ENCODE data around the gene PCLAF.
"Not testable (repeated sequence)": the region's sequence is repeated elsewhere in the genome, so short reads cannot be mapped to it uniquely, and the experiment has no call there.

The PCLAF gene

DNA sequence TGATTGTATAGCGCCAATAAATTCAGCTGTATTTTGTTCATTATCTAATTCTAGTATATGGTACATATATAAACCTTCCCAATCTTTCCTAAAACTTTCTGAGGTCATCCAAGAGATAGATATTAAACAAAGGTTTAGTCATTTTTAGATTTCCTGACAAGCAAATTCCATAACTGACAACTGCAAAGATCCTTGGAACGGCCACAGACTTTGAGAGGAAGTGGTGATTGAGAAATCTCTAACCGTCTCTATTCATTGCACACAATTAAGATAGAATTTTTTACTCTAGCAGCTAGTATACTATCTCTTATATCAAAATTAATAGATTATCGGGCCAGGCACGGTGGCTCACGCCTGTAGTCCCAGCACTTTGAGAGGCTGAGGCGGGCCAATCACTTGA, 30.0 kb downstream of the PCLAF start:
- H3K4me1 ChIP-seq (ENCODE audit: low read depth, poor library complexity, severe bottlenecking), result peaks cover 12% of the 10 kb centered on the region
- H2AFZ ChIP-seq (ENCODE audit: low read depth), result no peak overlapping the region
- H3K27ac ChIP-seq, result no peak overlapping the region
- no peak overlapping the region for H3K4me2 ChIP-seq
- H3K4me3 ChIP-seq (IDR thresholded peaks at IDR 0.05; ENCODE audit: insufficient read depth, low read depth, low read length), result no peak overlapping the region
- TF ChIP-seq, protein P1, sequence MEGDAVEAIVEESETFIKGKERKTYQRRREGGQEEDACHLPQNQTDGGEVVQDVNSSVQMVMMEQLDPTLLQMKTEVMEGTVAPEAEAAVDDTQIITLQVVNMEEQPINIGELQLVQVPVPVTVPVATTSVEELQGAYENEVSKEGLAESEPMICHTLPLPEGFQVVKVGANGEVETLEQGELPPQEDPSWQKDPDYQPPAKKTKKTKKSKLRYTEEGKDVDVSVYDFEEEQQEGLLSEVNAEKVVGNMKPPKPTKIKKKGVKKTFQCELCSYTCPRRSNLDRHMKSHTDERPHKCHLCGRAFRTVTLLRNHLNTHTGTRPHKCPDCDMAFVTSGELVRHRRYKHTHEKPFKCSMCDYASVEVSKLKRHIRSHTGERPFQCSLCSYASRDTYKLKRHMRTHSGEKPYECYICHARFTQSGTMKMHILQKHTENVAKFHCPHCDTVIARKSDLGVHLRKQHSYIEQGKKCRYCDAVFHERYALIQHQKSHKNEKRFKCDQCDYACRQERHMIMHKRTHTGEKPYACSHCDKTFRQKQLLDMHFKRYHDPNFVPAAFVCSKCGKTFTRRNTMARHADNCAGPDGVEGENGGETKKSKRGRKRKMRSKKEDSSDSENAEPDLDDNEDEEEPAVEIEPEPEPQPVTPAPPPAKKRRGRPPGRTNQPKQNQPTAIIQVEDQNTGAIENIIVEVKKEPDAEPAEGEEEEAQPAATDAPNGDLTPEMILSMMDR (conservative IDR thresholded peaks at IDR 0.05; ENCODE audit: low read depth, low read length), result no peak
- peaks cover 33% of the 10 kb centered on the region; the same call in 1 of the 2 replicates for H3K79me2 ChIP-seq (ENCODE audit: insufficient read depth, low read depth)
- no peaks in the 10 kb centered on the region for H4K20me1 ChIP-seq (ENCODE audit: insufficient read depth)
- H3K27me3 ChIP-seq (ENCODE audit: insufficient read depth, low read depth), result no peaks in the 10 kb centered on the region
- no peaks in the 10 kb centered on the region for H3K36me3 ChIP-seq (ENCODE audit: insufficient read depth)
- H3K9ac ChIP-seq, result no peak overlapping the region

DNA sequence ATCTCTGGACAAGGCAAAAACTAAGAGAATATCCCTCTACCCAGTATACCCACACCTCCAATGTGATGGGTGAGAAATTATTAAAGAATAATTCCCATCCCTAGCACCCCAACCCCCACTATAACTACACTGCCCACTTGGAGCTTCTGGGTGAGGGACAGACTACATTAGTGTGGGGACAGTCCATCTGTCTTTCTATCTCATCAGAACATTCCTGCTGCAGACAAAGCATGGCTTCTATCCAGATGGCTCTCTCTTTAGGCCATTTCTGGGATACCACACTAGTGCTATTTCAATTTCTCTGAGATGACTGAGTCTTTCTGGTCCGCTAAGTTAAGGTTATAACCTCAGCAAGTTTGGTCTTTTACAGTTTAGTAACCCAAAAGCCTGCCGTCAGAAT, 31.9 kb downstream of the PCLAF start:
- TF ChIP-seq, protein P1 (conservative IDR thresholded peaks at IDR 0.05; ENCODE audit: low read depth, low read length), result no peak
- no peaks in the 10 kb centered on the region for H4K20me1 ChIP-seq (ENCODE audit: insufficient read depth)
- no peak overlapping the region for H2AFZ ChIP-seq (ENCODE audit: low read depth)
- no peak overlapping the region for H3K4me3 ChIP-seq (IDR thresholded peaks at IDR 0.05; ENCODE audit: insufficient read depth, low read depth, low read length)
- no peak overlapping the region for H3K27ac ChIP-seq
- peaks cover 24% of the 10 kb centered on the region; the same call in 1 of the 2 replicates for H3K79me2 ChIP-seq (ENCODE audit: insufficient read depth, low read depth)
- no peaks in the 10 kb centered on the region for H3K36me3 ChIP-seq (ENCODE audit: insufficient read depth)
- no peak overlapping the region for H3K9ac ChIP-seq
- H3K27me3 ChIP-seq (ENCODE audit: insufficient read depth, low read depth), result no peaks in the 10 kb centered on the region
- H3K4me2 ChIP-seq, result no peak overlapping the region
- peaks cover 4% of the 10 kb centered on the region for H3K4me1 ChIP-seq (ENCODE audit: low read depth, poor library complexity, severe bottlenecking)

DNA sequence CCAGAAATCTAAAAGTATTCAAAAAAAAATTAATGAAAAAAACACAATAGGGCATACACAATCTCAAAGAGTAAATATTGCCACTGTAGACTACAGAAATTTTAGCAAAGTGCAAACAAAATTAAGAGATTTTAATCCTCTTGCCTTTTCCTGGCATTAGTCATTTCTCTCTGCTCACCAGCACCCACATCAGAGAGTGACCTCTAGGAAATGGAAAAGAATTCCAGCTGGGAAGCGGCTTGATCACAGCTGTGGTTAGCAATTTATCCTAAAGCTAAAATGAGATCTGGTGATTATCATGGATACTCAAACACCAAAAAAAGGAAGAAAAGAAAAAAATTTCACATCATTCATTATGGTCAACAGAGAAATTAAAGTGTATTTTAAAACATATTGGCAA, 32.8 kb downstream of the PCLAF start:
- H3K27me3 ChIP-seq (ENCODE audit: insufficient read depth, low read depth), result no peaks in the 10 kb centered on the region
- TF ChIP-seq, protein P1 (conservative IDR thresholded peaks at IDR 0.05; ENCODE audit: low read depth, low read length), result no peak
- peaks cover 17% of the 10 kb centered on the region; the same call in 1 of the 2 replicates for H3K79me2 ChIP-seq (ENCODE audit: insufficient read depth, low read depth)
- H2AFZ ChIP-seq (ENCODE audit: low read depth), result no peak overlapping the region
- no peak overlapping the region for H3K4me3 ChIP-seq (IDR thresholded peaks at IDR 0.05; ENCODE audit: insufficient read depth, low read depth, low read length)
- H3K27ac ChIP-seq, result no peak overlapping the region
- H3K4me2 ChIP-seq, result no peak overlapping the region
- H3K36me3 ChIP-seq (ENCODE audit: insufficient read depth), result no peaks in the 10 kb centered on the region
- H4K20me1 ChIP-seq (ENCODE audit: insufficient read depth), result no peaks in the 10 kb centered on the region
- H3K4me1 ChIP-seq (ENCODE audit: low read depth, poor library complexity, severe bottlenecking), result no peaks in the 10 kb centered on the region
- no peak overlapping the region for H3K9ac ChIP-seq

DNA sequence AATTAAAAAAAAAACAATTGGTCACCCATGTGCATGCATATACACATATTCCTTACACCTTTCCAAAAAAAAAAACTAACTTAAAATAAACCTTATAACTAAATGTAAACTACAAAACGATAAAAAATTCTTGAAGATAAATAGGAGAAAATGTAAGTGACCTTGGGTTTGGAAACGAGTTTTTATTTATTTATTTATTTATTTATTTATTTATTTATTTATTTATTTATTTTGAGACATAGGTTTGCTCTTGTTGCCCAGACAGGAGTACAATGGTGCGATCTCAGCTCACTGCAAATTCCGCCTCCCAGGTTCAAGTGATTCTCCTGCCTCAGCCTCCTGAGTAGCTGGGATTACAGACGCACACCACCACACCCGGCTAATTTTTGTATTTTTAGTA, 35.0 kb downstream of the PCLAF start:
- not testable (repeated sequence) for H3K36me3 ChIP-seq (ENCODE audit: insufficient read depth); H3K4me2 ChIP-seq; H3K27ac ChIP-seq; H3K4me1 ChIP-seq (ENCODE audit: low read depth, poor library complexity, severe bottlenecking); H3K27me3 ChIP-seq (ENCODE audit: insufficient read depth, low read depth); H3K4me3 ChIP-seq (IDR thresholded peaks at IDR 0.05; ENCODE audit: insufficient read depth, low read depth, low read length); H4K20me1 ChIP-seq (ENCODE audit: insufficient read depth); H3K9ac ChIP-seq; H2AFZ ChIP-seq (ENCODE audit: low read depth)
- H3K79me2 ChIP-seq (ENCODE audit: insufficient read depth, low read depth), result peaks cover 17% of the 10 kb centered on the region; the same call in 1 of the 2 replicates

DNA sequence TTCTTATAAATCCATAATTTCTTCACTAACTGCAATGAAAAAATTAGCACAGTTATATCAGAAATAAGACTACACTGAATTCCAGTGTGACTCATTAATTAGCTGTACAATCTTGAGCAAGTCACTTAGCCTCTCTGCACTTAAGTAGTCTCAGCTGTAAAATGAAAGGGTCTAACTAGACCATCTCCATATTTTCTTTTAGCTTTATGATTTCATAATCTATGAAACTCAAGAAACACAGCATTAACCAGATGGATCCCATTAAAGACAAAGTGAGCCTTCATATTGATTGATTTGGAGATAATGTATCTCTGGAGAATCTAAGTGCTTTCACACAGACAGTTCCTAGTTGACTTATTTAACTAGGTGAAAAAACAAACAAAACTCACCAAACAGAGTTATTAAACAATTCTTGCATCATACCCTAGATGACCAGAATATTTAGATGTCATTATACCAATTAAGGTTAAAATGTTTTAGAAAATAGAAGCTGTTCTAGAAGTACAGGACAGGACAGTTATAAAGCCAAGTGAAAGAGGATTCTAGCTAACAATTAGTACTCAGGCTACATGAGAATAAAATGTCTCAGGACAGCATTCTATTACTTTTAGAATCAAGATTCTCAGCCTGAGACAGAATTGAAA, 36.5 kb downstream of the PCLAF start:
- Histone ChIP-seq H3K4me1 (ENCODE audit: low read depth, poor library complexity, severe bottlenecking) (no peaks in the 10 kb centered on the region), H4K20me1 (ENCODE audit: insufficient read depth) (no peaks in the 10 kb centered on the region), H3K4me3 (IDR thresholded peaks at IDR 0.05; ENCODE audit: insufficient read depth, low read depth, low read length) (no peak overlapping the region), H3K9ac (no peak overlapping the region), H2AFZ (ENCODE audit: low read depth) (no peak overlapping the region), H3K27me3 (ENCODE audit: insufficient read depth, low read depth) (no peaks in the 10 kb centered on the region), H3K79me2 (ENCODE audit: insufficient read depth, low read depth) (peaks cover 17% of the 10 kb centered on the region; the same call in 1 of the 2 replicates), H3K36me3 (ENCODE audit: insufficient read depth) (no peaks in the 10 kb centered on the region), H3K4me2 (no peak overlapping the region), H3K27ac (no peak overlapping the region)
- TF ChIP-seq, protein P1 (conservative IDR thresholded peaks at IDR 0.05; ENCODE audit: low read depth, low read length), result no peak
